ENCODE data around the gene FOXF2.
A peak's percentile ranks its signal among the peaks of the same experiment; 100 is the strongest.

FOXF2 gene

DNA sequence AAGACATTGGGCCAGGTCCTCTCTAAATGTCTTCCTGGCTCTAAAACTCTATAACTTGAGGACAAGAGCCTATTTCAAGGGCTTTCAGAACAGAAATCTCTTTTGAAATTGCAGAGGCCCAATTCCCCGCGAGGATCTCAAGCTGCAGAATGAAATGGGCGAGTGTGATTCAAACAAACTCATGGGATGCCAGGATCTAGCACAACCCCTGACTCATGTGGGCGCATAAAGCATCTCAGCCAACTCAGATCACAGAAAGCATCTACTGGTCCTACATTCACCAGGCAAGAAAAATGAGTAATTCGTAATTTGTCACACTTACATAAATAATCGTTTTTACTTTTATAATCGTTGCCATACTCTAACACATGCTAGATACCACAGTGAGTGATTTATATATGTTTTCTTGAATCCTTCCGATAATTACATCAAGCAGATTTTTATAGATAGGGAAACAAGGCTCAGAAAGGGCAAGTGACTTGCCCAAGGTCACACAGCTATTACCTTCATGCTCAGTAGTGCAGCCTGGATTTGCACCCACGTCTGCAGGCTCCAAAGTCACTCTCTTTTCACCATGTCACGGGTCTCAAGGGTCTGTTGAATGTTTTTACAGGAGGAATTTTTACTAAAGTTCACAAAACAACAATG is 26.2 kb downstream of the FOXF2 start:
- DNase-seq, result no peak

- no peak for DNase-seq
Observed at GRCh38 chr6:1416191-1416760, 26.9 kb downstream of the FOXF2 start.

DNA sequence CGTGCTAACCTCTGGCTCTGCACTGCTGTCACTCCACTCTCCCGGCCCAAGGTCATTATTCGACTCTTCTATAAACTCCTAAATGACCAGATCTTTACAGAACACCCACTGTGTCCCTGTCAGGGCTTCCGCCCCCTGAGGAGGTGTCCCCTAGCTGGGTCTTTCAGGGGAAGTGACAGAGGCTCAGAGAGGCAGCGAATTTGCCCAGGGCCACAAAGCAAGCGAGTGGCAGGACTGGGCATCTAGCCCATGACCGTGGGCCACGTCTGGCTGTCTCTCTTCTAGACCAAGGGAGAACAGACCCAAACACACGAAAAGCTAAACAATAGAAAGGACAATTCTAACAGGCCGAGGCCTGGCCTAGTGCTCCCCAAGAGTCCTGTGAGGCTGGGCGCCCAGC is 27.4 kb downstream of the FOXF2 start:
- DNase-seq, result no peak

GRCh38 chr6:1417718-1418117 is 28.3 kb downstream of the FOXF2 start:
- no peak for DNase-seq

- DNase-seq, result no peak
Observed at GRCh38 chr6:1418471-1419191, 29.3 kb downstream of the FOXF2 start.

DNA sequence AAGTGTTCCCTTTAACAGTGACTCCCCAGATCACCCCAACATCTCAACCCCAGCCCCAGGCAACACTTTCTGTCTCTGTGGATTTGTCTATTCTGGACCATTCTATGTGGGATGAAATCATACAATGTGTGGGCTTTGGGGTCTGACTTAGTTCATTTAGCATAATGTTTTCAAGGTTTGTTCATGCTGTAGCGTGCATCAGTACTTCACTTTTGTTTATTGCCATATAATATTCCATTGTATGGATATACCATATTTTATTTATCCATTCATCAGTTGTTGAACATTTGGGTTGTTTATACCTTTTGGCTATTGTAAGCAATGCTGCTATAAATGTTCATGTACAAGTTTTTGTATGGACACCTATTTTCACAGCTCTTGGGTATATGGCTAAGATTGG is 31.0 kb downstream of the FOXF2 start:
- no peak for DNase-seq

- no peak for DNase-seq
Observed at GRCh38 chr6:1422290-1422689, 32.9 kb downstream of the FOXF2 start.

- DNase-seq, result no peak
Observed at GRCh38 chr6:1423578-1423977, 34.2 kb downstream of the FOXF2 start.

GRCh38 chr6:1424306-1424927 is 35.0 kb downstream of the FOXF2 start:
- DNase-seq, result no peak

DNA sequence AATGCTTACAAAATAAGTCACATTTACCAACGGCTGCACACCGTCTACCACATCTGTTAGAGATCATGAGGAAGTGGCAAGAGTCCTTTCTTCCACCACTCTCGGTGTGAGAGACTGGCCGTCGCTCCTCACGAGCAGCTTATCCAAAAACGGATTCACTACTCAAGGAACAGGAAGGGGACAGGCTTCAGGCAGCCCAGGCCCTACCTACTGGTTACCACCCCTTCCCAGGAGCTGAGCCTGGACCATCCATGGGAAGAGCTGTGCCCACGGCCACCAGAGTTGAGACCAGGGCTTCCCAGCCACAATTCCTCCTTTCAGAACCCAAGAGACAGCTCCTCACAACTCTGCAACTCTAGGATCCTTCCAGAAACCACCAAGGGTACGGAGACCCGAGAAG is 37.0 kb downstream of the FOXF2 start:
- no peak for DNase-seq

DNA sequence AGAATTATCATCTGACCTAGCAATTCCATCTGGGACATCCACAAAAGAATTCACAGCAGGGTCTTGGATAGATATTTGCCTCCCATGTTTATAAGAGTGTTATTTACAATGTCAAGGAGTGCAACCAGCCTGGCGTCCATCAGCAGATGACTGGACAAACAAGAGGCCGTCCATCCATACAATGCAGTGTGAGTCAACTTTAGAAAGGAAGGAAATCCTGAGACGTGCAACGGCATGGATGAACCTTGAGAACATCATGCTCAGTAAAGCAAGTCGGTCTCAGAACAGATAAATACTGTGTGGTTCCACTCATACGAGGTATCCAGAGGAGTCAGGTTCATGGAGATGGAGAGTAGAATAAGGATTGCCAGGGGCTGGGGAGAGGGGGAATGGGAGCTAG is 46.4 kb downstream of the FOXF2 start:
- no peak for DNase-seq

GRCh38 chr6:1436334-1437306 is 47.2 kb downstream of the FOXF2 start:
- peak; percentile 16 for DNase-seq

DNA sequence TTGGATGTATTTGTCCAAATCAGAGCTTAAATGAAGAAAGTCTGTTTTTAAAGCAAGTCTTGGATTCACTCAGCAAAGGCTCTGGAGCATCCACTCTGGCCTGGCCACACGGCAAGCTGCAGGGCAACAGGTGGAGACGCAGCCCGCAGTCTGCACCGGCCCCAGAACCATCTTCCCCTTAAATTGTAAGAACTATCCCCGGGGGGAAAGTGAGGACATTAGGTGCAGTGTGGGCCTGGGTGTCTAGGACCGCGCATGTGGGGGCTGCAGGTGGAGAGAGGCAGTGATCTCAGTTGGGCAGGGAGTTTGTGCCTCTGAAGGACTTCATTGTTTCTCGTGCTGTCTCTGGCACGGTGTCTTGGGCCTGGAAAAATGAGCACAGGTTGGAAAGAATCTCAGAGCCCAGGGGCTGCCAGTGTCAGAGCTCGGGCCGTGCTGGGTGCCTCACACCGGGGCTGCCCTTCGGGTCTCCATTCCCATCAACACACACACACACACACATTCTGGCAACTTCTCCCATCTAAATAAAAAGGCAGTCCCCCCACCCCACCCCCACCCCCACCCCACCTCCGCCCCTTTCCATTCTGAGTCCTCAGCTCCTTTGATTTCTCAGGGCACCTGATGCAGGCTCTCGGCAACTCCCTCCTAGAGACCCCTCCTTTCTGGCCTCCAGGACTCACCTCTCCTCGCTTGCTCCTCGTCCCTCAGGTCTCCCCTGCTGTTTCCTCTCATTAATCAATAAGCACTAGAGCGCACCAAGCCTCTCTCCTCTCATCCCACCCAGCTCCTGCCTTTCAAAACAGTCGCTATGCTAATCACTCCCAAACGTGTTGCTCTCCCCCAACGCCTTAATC is 48.4 kb downstream of the FOXF2 start:
- no peak for DNase-seq

- DNase-seq, result no peak
Observed at GRCh38 chr6:1438471-1438881, 49.1 kb downstream of the FOXF2 start.

GRCh38 chr6:1439349-1439748 is 50.0 kb downstream of the FOXF2 start:
- no peak for DNase-seq

- no peak for DNase-seq
Observed at GRCh38 chr6:1442929-1443328, 53.6 kb downstream of the FOXF2 start.

Data from NCI-H774 (cell line).